Esophagus muscularis mucosa (tissue), 4 donors: Measurements from ENCODE around the gene RHBDF2.

Experiments
- EP300 ChIP-seq: sonication (generic); formaldehyde crosslinking; IDR thresholded peaks from one replicate; pipeline ENCODE4 v1.6.1; 2017; ENCODE audit warnings: antibody characterized with exemption
- POLR2A ChIP-seq: fragments of 450-650 bp; IDR thresholded peaks from one replicate; pipeline ENCODE4 v1.6.1; 2017; ENCODE audit warnings: antibody characterized with exemption, moderate library complexity, mild to moderate bottlenecking, low read depth
- POLR2AphosphoS5 ChIP-seq, 2 donors: sonication (generic); formaldehyde crosslinking; IDR thresholded peaks; one replicate each; pipeline ENCODE4 v1.6.1; 2017; ENCODE audit warnings: antibody characterized with exemption in 2 of 2
- TF ChIP-seq, protein P1 (sequence below), 3 experiments: fragments of 200-600 bp in 2 of 3; fragments of 450-650 bp in 1 of 3; sonication (generic) in 2 of 3; IDR thresholded peaks; one replicate each; pipeline ENCODE4 v1.5.1; 2017 to 2019; ENCODE audit warnings: antibody characterized with exemption in 3 of 3, mild to moderate bottlenecking in 2 of 3, moderate library complexity in 1 of 3

GRCh38 chr17:76497699-76497978 lies 3.6 kb downstream of the RHBDF2 start:
- TF ChIP-seq POLR2AphosphoS5 (IDR thresholded peaks at IDR 0.05) (no peak), POLR2A (no peak), EP300 (no peak)
- TF ChIP-seq, protein P1, sequence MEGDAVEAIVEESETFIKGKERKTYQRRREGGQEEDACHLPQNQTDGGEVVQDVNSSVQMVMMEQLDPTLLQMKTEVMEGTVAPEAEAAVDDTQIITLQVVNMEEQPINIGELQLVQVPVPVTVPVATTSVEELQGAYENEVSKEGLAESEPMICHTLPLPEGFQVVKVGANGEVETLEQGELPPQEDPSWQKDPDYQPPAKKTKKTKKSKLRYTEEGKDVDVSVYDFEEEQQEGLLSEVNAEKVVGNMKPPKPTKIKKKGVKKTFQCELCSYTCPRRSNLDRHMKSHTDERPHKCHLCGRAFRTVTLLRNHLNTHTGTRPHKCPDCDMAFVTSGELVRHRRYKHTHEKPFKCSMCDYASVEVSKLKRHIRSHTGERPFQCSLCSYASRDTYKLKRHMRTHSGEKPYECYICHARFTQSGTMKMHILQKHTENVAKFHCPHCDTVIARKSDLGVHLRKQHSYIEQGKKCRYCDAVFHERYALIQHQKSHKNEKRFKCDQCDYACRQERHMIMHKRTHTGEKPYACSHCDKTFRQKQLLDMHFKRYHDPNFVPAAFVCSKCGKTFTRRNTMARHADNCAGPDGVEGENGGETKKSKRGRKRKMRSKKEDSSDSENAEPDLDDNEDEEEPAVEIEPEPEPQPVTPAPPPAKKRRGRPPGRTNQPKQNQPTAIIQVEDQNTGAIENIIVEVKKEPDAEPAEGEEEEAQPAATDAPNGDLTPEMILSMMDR (IDR thresholded peaks at IDR 0.05): no peak
